ENCODE results near the gene CDK1.

GRCh38 chr10:60796481-60796880 lies 18.2 kb downstream of the CDK1 start:
- TF ChIP-seq, protein P1, sequence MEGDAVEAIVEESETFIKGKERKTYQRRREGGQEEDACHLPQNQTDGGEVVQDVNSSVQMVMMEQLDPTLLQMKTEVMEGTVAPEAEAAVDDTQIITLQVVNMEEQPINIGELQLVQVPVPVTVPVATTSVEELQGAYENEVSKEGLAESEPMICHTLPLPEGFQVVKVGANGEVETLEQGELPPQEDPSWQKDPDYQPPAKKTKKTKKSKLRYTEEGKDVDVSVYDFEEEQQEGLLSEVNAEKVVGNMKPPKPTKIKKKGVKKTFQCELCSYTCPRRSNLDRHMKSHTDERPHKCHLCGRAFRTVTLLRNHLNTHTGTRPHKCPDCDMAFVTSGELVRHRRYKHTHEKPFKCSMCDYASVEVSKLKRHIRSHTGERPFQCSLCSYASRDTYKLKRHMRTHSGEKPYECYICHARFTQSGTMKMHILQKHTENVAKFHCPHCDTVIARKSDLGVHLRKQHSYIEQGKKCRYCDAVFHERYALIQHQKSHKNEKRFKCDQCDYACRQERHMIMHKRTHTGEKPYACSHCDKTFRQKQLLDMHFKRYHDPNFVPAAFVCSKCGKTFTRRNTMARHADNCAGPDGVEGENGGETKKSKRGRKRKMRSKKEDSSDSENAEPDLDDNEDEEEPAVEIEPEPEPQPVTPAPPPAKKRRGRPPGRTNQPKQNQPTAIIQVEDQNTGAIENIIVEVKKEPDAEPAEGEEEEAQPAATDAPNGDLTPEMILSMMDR (conservative IDR thresholded peaks at IDR 0.05), result no peak
- TF ChIP-seq ZFX (IDR thresholded peaks at IDR 0.05), result no peak

Data from C4-2B (cell line).